Activated T-cell treated with anti-CD3 and anti-CD28 coated beads, Interleukin-2, amount 50 U/mL, for 24 hours (primary cell): ENCODE measurements around the gene POFUT2.

Source experiments
- DNase-seq: peaks from one replicate; pipeline ENCODE4 v3.0.0-alpha.2; 2020
- H3K27ac Mint-ChIP-seq: 2 replicates; pipeline ENCODE4 v1.8.0; 2020; ENCODE audit warnings: mild to moderate bottlenecking, mixed read lengths
- H3K27me3 Mint-ChIP-seq: 2 replicates; pipeline ENCODE4 v1.8.0; 2020; ENCODE audit warnings: mixed read lengths
- H3K36me3 Mint-ChIP-seq: 2 replicates; pipeline ENCODE4 v1.8.0; 2020; ENCODE audit warnings: low read depth, mixed read lengths
- H3K4me1 Mint-ChIP-seq: 2 replicates; pipeline ENCODE4 v1.8.0; 2020; ENCODE audit warnings: low read depth, mixed read lengths
- H3K4me3 Mint-ChIP-seq: 2 replicates; pipeline ENCODE4 v1.8.0; 2020; ENCODE audit warnings: mild to moderate bottlenecking, moderate library complexity, mixed read lengths
- H3K9me3 Mint-ChIP-seq: 2 replicates; pipeline ENCODE4 v1.8.0; 2020; ENCODE audit warnings: mixed read lengths

The POFUT2 gene

DNA sequence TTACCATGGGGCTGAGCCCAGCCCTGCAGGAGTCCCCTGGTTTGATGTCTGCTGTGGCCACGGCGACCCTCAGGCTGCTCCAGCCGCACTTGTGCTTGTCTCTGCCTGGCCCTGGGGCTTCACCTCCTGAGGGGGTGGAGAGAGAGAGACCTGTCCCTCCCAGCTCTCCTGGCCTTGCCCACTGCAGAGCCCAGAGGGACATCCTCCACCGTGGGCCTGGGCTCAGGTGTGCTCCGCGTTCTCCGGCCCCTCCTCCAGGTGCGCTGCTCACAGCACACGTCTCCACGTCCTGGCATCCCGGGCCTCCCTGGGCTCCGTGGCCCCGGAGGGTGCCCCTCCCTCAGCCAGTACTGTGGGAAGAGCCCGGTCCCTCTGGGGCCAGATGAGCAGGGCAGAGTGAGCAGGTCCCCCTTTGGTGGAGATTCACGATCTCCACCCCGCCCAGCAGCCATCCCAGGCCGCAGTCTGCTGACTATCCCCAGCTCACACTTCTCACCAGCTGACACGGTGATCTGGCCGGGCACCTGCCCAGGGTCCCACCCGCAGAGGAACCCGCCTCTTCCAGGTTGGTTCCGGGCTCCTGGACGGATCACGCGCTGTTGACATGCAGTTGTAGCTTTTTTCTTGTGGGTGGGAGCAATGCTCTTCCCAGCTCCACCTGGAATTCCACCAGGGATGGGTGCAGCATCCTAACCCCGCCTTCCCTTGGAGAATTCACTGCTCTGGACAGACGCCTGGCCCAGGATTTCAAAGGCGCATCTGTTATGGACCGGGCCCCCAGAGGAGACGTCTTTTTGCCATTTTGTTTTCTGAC lies 41.8 kb upstream of the POFUT2 start:
- H3K4me1 Mint-ChIP-seq: peaks cover 3% of the 10 kb centered on the region
- DNase-seq: no peak
- no peaks in the 10 kb centered on the region for H3K27me3 Mint-ChIP-seq
- no peaks in the 10 kb centered on the region for H3K9me3 Mint-ChIP-seq
- H3K36me3 Mint-ChIP-seq: no peaks in the 10 kb centered on the region
- H3K4me3 Mint-ChIP-seq: no peak overlapping the region
- H3K27ac Mint-ChIP-seq: no peak overlapping the region

DNA sequence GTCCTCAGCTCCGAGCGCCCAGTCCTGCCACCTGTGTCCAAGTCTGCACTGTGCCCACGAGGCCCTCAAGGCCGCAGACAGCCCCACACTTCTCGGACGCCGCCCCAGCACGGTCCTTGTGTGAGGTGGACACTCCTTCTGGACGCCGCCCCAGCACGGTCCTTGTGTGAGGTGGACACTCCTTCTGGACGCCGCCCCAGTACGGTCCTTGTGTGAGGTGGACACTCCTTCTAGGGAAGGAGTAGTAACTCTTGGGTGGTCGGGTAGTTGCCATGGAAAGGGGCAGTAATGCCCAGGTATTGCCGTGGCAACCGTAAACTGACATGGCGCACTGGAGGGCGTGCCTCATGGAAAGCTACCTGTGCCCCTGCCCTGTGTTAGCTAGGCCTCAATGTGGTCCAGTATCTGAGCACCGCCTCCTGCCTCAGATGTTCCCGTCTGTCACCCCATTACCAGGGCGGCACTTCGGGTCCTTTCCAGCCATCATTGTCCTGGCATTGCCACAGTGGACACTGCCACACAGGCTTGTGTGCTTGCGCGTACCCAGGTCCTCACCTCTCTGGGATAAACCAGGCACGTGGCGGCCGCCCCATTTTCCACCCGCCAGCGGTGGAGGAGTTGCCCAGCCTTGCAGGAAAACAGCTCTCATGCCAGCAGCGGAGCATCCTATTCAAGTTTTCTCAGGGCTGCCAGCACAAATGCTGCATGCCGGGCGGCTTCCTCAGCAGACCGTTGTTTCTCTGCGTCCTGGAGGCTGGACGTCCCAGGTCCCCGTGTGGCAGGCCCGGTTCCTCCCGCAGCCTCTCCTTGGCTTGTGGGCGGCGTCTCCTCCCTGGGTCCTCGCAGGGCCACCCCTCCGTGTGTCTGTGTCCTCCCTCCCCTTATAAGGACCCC lies 40.8 kb upstream of the POFUT2 start:
- Mint-ChIP-seq H3K9me3 (no peaks in the 10 kb centered on the region), H3K27me3 (no peaks in the 10 kb centered on the region)
- DNase-seq: no peak

DNA sequence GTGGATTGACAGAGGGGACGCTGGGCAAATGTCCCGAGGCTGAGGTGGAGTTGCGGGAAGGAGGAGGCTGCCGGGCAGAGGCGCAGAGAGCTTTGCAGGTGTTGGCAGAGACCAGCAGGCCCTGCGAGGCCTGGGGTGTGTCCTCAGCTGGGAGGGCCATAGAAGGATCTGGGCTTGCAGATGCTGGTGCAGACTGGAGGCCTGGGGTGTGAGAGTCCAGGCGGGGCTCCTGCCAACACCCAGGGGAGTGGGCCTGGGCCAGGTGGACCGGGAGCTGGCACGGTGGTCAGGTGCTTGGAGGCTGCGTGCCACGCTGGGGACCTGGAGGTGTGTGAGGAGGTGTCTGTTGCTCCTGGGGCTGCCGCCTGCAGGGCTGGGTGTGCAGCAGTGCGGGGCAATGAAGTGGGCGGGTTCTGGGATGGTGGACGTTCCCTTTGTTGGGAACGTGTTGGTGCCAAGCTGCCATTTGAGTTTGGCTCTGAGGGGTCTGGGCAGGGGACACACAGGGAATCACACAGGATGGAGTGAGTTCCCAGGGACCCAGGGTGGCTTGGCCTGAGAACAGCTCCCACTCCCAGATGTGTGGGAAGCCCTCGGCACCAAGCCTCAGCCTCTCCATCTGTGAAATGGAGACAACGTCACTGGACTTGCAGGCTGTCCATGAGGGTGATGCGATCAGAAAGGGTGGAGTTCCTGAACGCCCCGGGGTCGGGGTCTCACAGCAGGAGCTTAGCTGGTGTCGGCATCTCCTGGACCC lies 39.9 kb upstream of the POFUT2 start:
- Mint-ChIP-seq H3K4me1 (peaks cover 13% of the 10 kb centered on the region), H3K4me3 (no peak overlapping the region), H3K27ac (no peak overlapping the region), H3K9me3 (no peaks in the 10 kb centered on the region), H3K27me3 (no peaks in the 10 kb centered on the region), H3K36me3 (no peaks in the 10 kb centered on the region)
- no peak for DNase-seq

More for the DNA sequence above, 40.8 kb upstream of the POFUT2 start:
- Mint-ChIP-seq H3K4me3 (no peak overlapping the region), H3K4me1 (peaks cover 7% of the 10 kb centered on the region), H3K27ac (no peak overlapping the region), H3K36me3 (no peaks in the 10 kb centered on the region)

DNA sequence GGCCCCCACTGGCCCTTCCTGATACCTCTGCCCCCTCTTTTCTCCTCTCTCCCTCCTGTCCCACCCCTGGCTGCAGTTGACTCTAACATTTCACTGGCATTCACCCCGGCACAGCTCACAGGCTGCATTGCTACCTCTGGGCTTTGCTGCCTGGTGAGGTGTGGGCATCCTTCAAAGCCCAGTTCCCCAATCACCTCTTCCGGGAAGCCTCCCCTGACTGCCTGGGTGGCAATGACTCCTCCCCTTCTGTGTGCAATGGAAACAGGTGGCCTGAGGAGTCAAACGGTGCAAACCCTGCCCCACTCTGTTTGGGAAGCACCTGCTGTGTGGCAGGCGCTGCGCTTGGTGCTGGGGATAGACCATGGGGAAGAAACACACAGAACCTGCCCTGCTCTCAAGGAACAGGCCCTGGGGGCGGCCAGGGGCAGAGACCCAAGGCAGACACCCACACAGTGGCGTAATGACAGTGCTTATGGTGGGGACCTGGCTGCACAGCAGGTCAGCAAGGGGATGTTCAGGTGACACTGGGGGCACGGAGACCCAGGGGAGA lies 39.3 kb upstream of the POFUT2 start:
- peaks cover 19% of the 10 kb centered on the region for H3K4me1 Mint-ChIP-seq
- no peak overlapping the region for H3K27ac Mint-ChIP-seq
- no peak overlapping the region for H3K4me3 Mint-ChIP-seq
- no peaks in the 10 kb centered on the region for H3K36me3 Mint-ChIP-seq
- no peaks in the 10 kb centered on the region for H3K27me3 Mint-ChIP-seq
- DNase-seq: no peak
- H3K9me3 Mint-ChIP-seq: no peaks in the 10 kb centered on the region

DNA sequence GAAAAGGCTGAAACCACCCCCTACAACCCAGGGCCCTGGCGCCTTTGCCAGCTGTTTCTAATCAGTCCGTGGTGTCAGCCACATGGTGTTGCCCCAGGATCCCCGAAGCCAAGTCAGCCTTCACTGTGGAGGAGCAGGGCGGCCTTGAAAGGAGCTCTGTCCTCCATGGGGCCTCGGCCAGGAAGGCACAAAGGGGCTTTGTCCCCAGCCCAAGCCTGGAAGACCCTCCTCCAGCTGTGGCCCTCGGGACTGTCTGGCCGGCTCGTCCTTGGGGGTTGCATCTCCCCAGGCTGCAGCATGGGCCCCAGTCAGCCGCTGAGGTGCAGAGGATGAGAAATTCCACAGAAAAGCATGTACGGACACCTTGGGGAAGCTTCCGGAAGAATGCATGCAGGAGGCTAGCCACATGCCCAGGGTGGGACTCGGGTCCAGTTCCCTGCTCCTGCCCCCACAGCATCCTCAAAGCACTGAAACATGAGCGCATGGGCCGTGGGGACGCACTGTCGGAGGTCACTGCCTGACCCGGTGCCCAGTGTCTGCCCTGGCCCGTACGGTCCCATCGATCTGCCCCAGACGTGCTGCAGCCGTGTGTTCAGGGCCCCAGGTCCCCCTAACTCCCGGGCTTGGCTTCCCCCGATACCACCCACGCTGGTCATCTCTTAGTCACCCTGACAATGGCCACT lies 38.6 kb upstream of the POFUT2 start:
- H3K4me1 Mint-ChIP-seq: peaks cover 25% of the 10 kb centered on the region
- H3K9me3 Mint-ChIP-seq: no peaks in the 10 kb centered on the region

DNA sequence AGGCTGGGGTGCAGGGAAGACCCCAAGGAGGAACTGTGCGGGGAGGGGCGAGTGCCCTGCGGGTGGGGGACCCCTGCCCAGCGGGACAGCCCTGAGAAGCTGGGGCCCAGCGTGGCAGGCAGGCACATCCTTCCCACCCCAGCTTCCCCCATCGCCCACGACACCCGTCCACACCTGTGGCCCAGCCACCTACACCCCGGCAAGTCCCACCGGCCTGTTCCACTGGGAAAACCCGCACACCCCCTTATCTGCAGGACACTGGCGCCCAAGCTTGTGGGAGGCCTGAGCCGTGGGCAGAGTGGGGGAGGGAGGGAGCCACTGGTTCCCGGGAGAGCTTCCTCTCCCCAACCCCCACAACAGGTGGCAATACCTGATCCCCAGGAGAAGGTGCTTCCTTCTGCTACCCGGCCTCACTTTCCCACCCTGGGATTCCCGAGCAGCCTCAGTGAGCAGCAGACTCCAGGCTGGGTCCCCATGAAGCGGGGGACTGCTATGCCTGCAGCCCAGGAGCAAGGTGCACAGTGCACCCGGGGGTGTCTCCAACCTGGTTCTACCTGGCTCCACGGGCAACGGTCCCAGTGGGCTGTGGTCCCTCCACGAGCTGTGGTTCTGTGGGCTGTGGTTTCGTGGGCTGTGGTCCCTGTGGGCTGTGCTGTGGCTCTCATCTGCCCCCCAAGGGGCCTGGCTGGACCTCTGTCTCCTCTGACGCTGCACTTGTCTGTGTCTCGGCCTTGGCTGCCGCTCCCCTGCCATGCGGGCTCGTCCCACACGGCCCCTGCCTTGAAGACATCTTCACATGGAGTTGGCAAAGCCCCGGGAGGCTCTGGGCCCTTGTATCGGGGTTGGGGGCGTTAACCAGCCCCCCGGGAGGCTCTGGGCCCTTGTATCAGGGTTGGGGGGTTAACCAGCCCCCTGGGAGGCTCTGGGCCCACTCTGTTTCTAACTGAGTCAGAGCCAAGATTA lies 37.8 kb upstream of the POFUT2 start:
- Mint-ChIP-seq H3K27me3 (no peaks in the 10 kb centered on the region), H3K27ac (no peak overlapping the region), H3K9me3 (no peaks in the 10 kb centered on the region), H3K36me3 (no peaks in the 10 kb centered on the region), H3K4me1 (peaks cover 26% of the 10 kb centered on the region), H3K4me3 (no peak overlapping the region)
- no peak for DNase-seq

More for the DNA sequence above, 38.6 kb upstream of the POFUT2 start:
- DNase-seq: no peak
- no peak overlapping the region for H3K4me3 Mint-ChIP-seq
- H3K27me3 Mint-ChIP-seq: no peaks in the 10 kb centered on the region
- H3K36me3 Mint-ChIP-seq: no peaks in the 10 kb centered on the region
- no peak overlapping the region for H3K27ac Mint-ChIP-seq

DNA sequence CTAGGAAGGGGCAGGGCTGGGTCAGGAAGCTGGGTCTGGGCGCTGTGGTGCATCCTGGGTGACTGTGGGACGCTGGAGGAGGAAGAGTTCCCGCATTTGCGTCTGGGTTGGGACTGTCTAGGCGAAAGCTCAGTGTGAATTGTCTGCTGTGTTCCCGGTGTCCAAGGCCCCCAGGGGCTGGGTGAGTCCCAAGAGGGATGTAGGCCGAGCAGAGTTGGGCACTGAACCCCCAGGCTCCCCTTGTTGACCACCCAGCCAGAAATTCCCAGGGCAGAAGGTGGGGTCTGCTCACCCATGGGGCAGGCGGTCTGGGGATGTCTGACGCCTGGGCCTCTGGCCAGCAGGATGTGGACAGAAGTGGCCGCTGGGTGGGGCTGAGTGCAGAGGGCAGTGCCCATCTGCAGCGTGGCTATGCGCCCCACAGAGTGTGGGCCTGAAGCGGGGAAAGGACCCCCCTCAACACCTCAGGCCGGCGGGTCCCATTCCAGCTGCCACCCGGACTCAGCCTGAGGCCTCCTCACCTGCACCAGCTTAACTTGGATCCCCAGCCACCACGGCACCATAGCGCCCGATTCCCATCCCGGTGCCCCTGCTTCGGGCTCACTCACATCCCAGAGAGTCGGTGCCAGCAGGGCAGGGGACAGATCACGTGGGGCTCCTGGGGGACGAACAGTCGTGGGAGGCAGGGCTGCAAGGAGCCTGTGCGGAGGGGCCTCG lies 37.0 kb upstream of the POFUT2 start:
- Mint-ChIP-seq H3K4me1 (peaks cover 26% of the 10 kb centered on the region), H3K9me3 (no peaks in the 10 kb centered on the region), H3K27me3 (no peaks in the 10 kb centered on the region), H3K4me3 (no peak overlapping the region), H3K27ac (no peak overlapping the region), H3K36me3 (no peaks in the 10 kb centered on the region)
- no peak for DNase-seq

DNA sequence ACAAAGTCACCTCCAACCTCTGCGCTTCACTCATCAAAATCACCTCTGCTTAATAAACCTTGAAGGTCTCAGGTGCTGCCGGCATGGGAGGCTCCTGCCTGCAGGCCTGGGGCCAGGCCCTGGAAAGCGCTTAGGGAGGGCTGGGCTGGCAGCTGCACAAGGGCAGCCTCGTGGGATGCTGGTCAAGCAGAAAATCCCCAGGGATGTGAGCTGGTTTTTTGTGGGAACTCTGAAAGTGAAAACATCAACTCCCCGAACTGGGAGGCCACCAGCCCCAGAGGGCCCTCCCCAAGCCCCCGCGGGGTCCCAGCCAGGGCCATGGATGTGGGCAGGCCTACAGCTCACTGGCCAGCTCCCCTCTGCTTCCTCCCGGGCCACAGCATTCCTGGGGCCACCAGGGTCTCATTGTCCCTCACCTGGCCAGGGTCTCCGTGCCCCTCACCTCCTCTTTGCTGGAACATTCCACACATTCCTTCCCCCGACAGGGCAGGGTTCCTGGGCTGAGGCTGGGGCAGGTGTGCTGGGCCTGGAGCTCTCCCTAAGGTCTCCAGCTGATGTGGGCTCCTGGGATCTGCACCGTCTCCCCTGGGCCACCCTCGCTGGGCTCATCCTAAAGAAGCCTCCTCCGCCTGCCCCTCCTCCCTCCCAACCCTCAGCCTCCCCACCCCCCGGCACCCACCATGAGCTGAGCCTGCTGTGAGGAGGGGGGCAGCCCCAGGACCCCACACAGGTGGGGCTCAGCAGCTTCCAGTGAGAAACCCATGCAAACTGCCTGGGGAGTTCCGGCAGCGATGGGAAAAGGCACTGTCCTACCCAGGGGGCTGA lies 36.0 kb upstream of the POFUT2 start:
- H3K27ac Mint-ChIP-seq: no peak overlapping the region
- no peak overlapping the region for H3K4me3 Mint-ChIP-seq
- no peaks in the 10 kb centered on the region for H3K9me3 Mint-ChIP-seq
- no peaks in the 10 kb centered on the region for H3K36me3 Mint-ChIP-seq
- no peak for DNase-seq
- peaks cover 26% of the 10 kb centered on the region for H3K4me1 Mint-ChIP-seq
- H3K27me3 Mint-ChIP-seq: no peaks in the 10 kb centered on the region

DNA sequence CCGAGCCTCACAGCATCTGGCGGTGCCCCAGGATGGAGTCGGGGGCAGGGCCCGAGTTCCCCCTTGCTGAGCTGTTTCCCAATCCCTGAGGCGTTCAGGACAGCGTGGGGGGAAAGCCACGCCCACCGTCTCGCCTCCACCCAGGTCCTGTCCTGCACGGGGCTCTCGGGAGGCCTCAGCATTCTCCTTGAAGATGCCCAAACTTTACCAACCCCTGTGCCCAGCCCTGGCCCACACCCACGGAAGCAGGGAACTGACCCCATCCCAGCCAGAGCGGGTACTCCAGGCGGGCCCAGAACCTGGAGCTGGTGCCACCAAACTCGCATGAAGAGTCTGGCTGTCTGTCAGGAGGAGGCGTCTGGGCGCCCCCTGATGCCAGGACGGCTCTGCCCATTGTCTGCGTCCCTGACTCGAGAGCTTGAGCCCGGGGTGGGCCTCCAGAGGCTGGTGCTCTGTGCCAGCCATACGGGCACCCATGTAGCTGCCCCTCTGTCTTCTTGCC lies 35.3 kb upstream of the POFUT2 start:
- peaks cover 26% of the 10 kb centered on the region for H3K4me1 Mint-ChIP-seq
- no peak for DNase-seq
- no peaks in the 10 kb centered on the region for H3K36me3 Mint-ChIP-seq
- no peaks in the 10 kb centered on the region for H3K9me3 Mint-ChIP-seq
- H3K27me3 Mint-ChIP-seq: no peaks in the 10 kb centered on the region
- H3K4me3 Mint-ChIP-seq: no peak overlapping the region
- H3K27ac Mint-ChIP-seq: no peak overlapping the region

DNA sequence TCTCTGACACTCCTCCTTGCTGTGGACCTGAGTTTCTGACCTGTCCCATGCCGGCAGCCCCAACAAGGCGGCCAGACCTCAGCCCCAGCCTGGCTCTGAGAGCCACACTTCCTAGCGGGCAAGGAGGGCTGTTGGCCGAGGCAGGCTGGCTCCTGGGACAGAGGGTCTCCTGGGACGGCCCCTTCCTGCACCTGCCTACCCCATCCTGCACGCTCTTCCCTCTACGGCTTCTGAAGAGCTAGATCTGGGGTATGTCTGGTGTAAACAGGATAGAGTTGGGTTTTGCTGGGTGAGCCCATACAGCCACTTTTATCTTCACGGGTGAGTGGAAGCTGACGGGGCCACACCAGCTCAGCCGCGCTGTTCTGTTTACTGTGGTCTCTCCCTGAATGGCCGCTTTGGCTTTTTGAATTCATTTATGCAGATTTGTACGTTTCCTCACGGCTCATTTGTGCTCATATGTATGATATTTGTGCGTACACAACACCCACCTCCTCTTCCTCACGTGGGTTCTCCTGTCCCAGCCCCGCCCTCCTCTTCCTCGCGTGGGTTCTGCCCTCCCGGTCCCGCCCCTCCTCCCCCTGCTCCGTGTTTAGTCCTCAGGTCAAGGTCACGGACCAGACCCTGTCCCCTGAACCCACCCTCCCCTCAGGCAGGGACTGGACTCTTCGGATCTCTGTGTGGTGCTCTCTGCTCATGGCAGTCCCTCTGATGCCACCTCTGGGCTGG lies 34.7 kb upstream of the POFUT2 start:
- H3K27me3 Mint-ChIP-seq: no peaks in the 10 kb centered on the region
- peaks cover 26% of the 10 kb centered on the region for H3K4me1 Mint-ChIP-seq
- H3K27ac Mint-ChIP-seq: peak overlapping the region; percentile 19
- no peaks in the 10 kb centered on the region for H3K9me3 Mint-ChIP-seq
- no peak for DNase-seq
- no peak overlapping the region for H3K4me3 Mint-ChIP-seq
- no peaks in the 10 kb centered on the region for H3K36me3 Mint-ChIP-seq

DNA sequence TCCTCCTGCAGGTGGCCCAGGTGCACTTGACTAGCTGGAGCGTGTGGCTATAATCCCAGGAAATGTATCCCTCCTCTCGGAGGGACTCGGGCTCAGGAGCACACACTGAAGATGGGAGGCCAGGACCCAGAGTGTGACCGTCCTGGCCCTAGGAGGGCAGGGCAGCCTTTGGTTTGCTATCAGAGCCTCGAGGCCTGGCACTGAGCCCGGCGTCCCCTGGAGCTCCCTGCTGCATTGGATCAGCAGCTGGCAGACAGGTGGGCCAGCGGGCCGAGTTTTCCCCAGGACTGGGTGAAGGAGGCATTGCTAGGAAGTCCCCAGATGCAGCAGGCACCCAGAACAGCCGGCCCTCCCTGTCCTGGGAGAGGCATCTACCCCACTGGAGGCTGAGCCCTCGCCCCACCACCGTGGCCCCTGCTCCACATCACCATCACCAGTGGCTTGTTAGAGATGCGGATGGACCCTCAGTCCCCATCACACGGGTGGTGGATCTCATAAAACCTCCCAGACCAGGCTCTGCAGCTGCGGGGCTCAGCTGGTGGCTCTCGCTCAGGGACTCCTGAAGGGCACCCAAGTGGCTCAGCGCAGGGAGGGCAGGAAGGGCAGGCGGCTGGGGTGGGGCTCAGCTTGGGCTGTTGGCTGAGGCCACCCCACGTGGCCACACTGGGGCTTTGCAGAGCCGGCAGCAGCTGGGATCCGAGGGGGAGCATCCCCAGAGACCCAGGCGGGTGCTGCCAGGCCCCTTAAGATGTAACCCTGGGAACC lies 32.7 kb upstream of the POFUT2 start:
- Mint-ChIP-seq H3K4me3 (no peak overlapping the region), H3K27ac (no peak overlapping the region), H3K36me3 (no peaks in the 10 kb centered on the region), H3K27me3 (no peaks in the 10 kb centered on the region), H3K4me1 (peaks cover 24% of the 10 kb centered on the region), H3K9me3 (no peaks in the 10 kb centered on the region)
- no peak for DNase-seq
